Neural progenitor cell (in vitro differentiated cells): ENCODE data around the gene ZNF488.

Experiments used
- EZH2 ChIP-seq: fragments of 200-600 bp; sonication (generic); IDR thresholded peaks from 2 replicates; pipeline ENCODE4 v1.6.1; 2017; ENCODE audit warnings: antibody characterized with exemption, mild to moderate bottlenecking, moderate library complexity
- TF ChIP-seq, protein P1 (sequence below): fragments of 200-600 bp; sonication (generic); IDR thresholded peaks from 2 replicates; pipeline ENCODE4 v1.5.1; 2017; ENCODE audit warnings: antibody characterized with exemption, mild to moderate bottlenecking

DNA sequence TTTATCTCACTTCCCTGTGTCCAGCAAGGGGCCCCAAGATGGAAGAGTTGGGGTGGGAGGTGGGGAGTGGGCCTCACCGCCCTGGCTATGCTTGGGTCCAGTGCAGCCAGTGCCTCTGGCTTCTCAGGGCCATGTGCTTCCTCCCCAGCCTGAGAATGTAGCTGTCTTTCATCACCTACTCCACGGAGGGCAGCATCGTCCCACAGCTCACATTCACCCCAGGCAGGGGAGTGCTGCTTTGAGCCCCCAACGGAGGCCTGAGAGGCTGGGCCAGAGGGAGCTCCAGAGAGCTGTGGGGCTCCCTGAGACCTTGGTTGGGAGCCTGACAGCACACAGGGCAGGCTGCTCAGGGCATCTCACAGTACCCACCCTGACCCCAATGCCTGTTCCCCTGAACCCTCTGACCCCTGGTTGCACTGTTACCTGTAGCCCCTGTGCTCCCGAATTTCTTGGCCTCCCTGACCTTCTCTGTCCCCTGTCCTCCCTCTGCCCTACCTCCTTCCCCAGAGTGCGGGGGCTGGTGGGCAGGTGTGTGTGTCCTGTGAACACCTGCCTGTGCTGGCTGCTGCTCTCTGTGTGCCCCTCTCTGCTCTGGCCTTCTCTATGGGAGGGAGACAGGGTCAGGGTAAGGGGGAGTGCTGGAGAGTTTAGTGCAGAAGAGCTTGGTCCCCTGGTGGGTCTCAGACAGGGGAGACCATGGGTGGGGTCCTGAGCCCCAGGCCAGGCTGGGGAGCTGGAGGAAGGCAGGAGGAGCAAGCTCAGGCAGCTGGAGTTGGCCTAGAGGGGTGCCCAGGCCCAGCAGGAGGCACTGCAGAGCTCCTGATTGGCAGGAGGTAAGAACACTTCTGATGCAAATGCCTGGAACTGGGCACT lies 19.6 kb upstream of the ZNF488 start:
- no peak for TF ChIP-seq EZH2
- TF ChIP-seq, protein P1, sequence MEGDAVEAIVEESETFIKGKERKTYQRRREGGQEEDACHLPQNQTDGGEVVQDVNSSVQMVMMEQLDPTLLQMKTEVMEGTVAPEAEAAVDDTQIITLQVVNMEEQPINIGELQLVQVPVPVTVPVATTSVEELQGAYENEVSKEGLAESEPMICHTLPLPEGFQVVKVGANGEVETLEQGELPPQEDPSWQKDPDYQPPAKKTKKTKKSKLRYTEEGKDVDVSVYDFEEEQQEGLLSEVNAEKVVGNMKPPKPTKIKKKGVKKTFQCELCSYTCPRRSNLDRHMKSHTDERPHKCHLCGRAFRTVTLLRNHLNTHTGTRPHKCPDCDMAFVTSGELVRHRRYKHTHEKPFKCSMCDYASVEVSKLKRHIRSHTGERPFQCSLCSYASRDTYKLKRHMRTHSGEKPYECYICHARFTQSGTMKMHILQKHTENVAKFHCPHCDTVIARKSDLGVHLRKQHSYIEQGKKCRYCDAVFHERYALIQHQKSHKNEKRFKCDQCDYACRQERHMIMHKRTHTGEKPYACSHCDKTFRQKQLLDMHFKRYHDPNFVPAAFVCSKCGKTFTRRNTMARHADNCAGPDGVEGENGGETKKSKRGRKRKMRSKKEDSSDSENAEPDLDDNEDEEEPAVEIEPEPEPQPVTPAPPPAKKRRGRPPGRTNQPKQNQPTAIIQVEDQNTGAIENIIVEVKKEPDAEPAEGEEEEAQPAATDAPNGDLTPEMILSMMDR: no peak
